ENCODE measurements around the gene NUDCD2. TPM values are rescaled to one million over a fixed set of nuclear protein-coding genes. Genes with fewer than 3 reads are reported as not detected.

NUDCD2 gene
- polyA plus RNA-seq, 1 donor (not counting 4 experiments of a cell fraction or from before 2014, with no cell fraction given) = 15.9 TPM

GRCh38 chr5:163508753-163509152 is 48.9 kb upstream of the NUDCD2 start:
- Histone ChIP-seq H3K27ac (ENCODE audit: control insufficient read depth, insufficient read depth, low read length) (peak overlapping the region; percentile 94), H4K20me1 (ENCODE audit: control insufficient read depth, extremely low read depth, insufficient read depth, low read length) (peaks cover 2% of the 10 kb centered on the region)

GRCh38 chr5:163506726-163507125 is 46.8 kb upstream of the NUDCD2 start:
- H3K9me3 ChIP-seq (ENCODE audit: control insufficient read depth, low read depth, low read length) = no peaks in the 10 kb centered on the region
- DNase-seq (ENCODE audit: low read depth, low spot score) (no peak), FAIRE-seq (no peak)
- peak overlapping the region; percentile 94 for H3K27ac ChIP-seq (ENCODE audit: control insufficient read depth, insufficient read depth, low read length)
- H3K4me2 ChIP-seq (ENCODE audit: control insufficient read depth, extremely low read depth, insufficient read depth, low read depth, low read length) = peak overlapping the region; percentile 89
- H3K36me3 ChIP-seq (ENCODE audit: control insufficient read depth in 2 of 2, extremely low read depth in 1 of 2, insufficient read depth in 2 of 2, low read length in 2 of 2) = no peaks in the 10 kb centered on the region
- no peaks in the 10 kb centered on the region for H3K27me3 ChIP-seq (ENCODE audit: control insufficient read depth, extremely low read depth, insufficient read depth, low read length)
- TF ChIP-seq CTCF (optimal IDR thresholded peaks at IDR 0.05 in 1 of 3, IDR thresholded peaks at IDR 0.05 in 1 of 3, conservative IDR thresholded peaks at IDR 0.05 in 1 of 3; ENCODE audit: extremely low read depth in 1 of 3, insufficient read depth in 2 of 3, low read length in 3 of 3) (no peak), EZH2 (IDR thresholded peaks at IDR 0.05; ENCODE audit: low read length) (no peak)
- dilution Hi-C loops (cut with MboI; ENCODE audit: extremely low pct_ligation_motif_present, low sequenced_read_pairs) = no loop called here
- H3K4me1 ChIP-seq (ENCODE audit: control insufficient read depth, extremely low read depth, insufficient read depth, low read length) = peaks cover 35% of the 10 kb centered on the region
- H4K20me1 ChIP-seq (ENCODE audit: control insufficient read depth, extremely low read depth, insufficient read depth, low read length) = peaks cover 2% of the 10 kb centered on the region
- H3K9ac ChIP-seq (ENCODE audit: control insufficient read depth, extremely low read depth, insufficient read depth, low read length) = peak overlapping the region; percentile 89
- H3K4me3 ChIP-seq (ENCODE audit: control insufficient read depth in 2 of 3, extremely low read depth in 1 of 3, insufficient read depth in 2 of 3, low read depth in 1 of 3, low read length in 3 of 3) = peak overlapping the region; percentile 87 to 94 (median 90)
- H2AFZ ChIP-seq (ENCODE audit: control insufficient read depth, low read length) = no peak overlapping the region
- no peaks in the 10 kb centered on the region for H3K9me1 ChIP-seq (ENCODE audit: control insufficient read depth, extremely low read depth, insufficient read depth, low read length)
- H3K79me2 ChIP-seq (ENCODE audit: control insufficient read depth, insufficient read depth, low read length) = peaks cover 51% of the 10 kb centered on the region

More at GRCh38 chr5:163508753-163509152, 48.9 kb upstream of the NUDCD2 start:
- peaks cover 64% of the 10 kb centered on the region for H3K79me2 ChIP-seq (ENCODE audit: control insufficient read depth, insufficient read depth, low read length)
- no peak overlapping the region for H2AFZ ChIP-seq (ENCODE audit: control insufficient read depth, low read length)
- dilution Hi-C loops (cut with MboI; ENCODE audit: extremely low pct_ligation_motif_present, low sequenced_read_pairs) = no loop called here
- H3K9me3 ChIP-seq (ENCODE audit: control insufficient read depth, low read depth, low read length) = no peaks in the 10 kb centered on the region
- peaks cover 0 to 5% of the 10 kb centered on the region in 2 experiments for H3K36me3 ChIP-seq (ENCODE audit: control insufficient read depth in 2 of 2, extremely low read depth in 1 of 2, insufficient read depth in 2 of 2, low read length in 2 of 2)
- H3K27me3 ChIP-seq (ENCODE audit: control insufficient read depth, extremely low read depth, insufficient read depth, low read length) = no peaks in the 10 kb centered on the region
- H3K4me3 ChIP-seq (ENCODE audit: control insufficient read depth in 2 of 3, extremely low read depth in 1 of 3, insufficient read depth in 2 of 3, low read depth in 1 of 3, low read length in 3 of 3) = peak overlapping the region in 2 of 3 experiments; percentile 57 to 62
- DNase-seq (ENCODE audit: low read depth, low spot score) (no peak), FAIRE-seq (no peak)
- H3K9ac ChIP-seq (ENCODE audit: control insufficient read depth, extremely low read depth, insufficient read depth, low read length) = peak overlapping the region; percentile 89
- H3K4me1 ChIP-seq (ENCODE audit: control insufficient read depth, extremely low read depth, insufficient read depth, low read length) = peaks cover 21% of the 10 kb centered on the region
- H3K9me1 ChIP-seq (ENCODE audit: control insufficient read depth, extremely low read depth, insufficient read depth, low read length) = no peaks in the 10 kb centered on the region
- TF ChIP-seq CTCF (optimal IDR thresholded peaks at IDR 0.05 in 1 of 3, IDR thresholded peaks at IDR 0.05 in 1 of 3, conservative IDR thresholded peaks at IDR 0.05 in 1 of 3; ENCODE audit: extremely low read depth in 1 of 3, insufficient read depth in 2 of 3, low read length in 3 of 3) (no peak), EZH2 (IDR thresholded peaks at IDR 0.05; ENCODE audit: low read length) (no peak)
- H3K4me2 ChIP-seq (ENCODE audit: control insufficient read depth, extremely low read depth, insufficient read depth, low read depth, low read length) = peak overlapping the region; percentile 89
